K562 (cell line): ENCODE results near the gene GPD2. TPM values are rescaled to one million over a fixed set of nuclear protein-coding genes. Genes with fewer than 3 reads are reported as not detected.

ENCODE experiments used
- ARID2 ChIP-seq: fragments of 450-650 bp; IDR thresholded peaks from 2 replicates; pipeline ENCODE4 v1.6.1; 2017; ENCODE audit warnings: antibody characterized with exemption, mild to moderate bottlenecking
- BHLHE40 ChIP-seq: IDR thresholded peaks from 2 replicates; pipeline ENCODE4 v1.6.1; 2011; ENCODE audit warnings: low read length, improper control_type of control experiment
- BRF2 ChIP-seq: IDR thresholded peaks from 3 replicates; pipeline ENCODE4 v1.6.1; 2011; ENCODE audit warnings: borderline replicate concordance, mild to moderate bottlenecking; ENCODE audit not compliant: insufficient read length, insufficient read depth
- ESRRA ChIP-seq: fragments of 450-650 bp; IDR thresholded peaks from 2 replicates; pipeline ENCODE4 v1.6.1; 2014; ENCODE audit warnings: low read depth, mild to moderate bottlenecking, moderate library complexity, borderline replicate concordance
- HNRNPUL1 ChIP-seq: fragments of 200-400 bp; formaldehyde crosslinking; IDR thresholded peaks from 2 replicates; pipeline ENCODE4 v1.6.1; 2017; ENCODE audit warnings: low read length
- ID3 ChIP-seq, 2 experiments: fragments of 250-450 bp in 1 of 2; fragments of 450-650 bp in 1 of 2; sonication (Bioruptor Pico) in 1 of 2; IDR thresholded peaks; 2 replicates each; pipeline versions ENCODE4 v1.6.1 to v1.8.0; 2016 to 2021; ENCODE audit warnings: mild to moderate bottlenecking in 2 of 2, moderate library complexity in 2 of 2, missing compliant biosample characterization in 1 of 2, missing genetic modification characterization in 1 of 2
- ILF3 ChIP-seq: fragments of 450-650 bp; IDR thresholded peaks from 2 replicates; pipeline ENCODE4 v1.6.1; 2018; ENCODE audit warnings: antibody characterized with exemption, mild to moderate bottlenecking, moderate library complexity, borderline replicate concordance
- MITF ChIP-seq: IDR thresholded peaks from 2 replicates; pipeline ENCODE4 v1.6.1; 2014; ENCODE audit warnings: antibody characterized with exemption
- SETDB1 ChIP-seq: IDR thresholded peaks from one replicate; pipeline ENCODE4 v1.6.1; 2012; ENCODE audit warnings: low read length, control low read depth, inconsistent platforms
- THRB ChIP-seq: fragments of 450-650 bp; formaldehyde crosslinking; conservative IDR thresholded peaks from 2 replicates; pipeline ENCODE4 v1.4.0; 2022; ENCODE audit warnings: mild to moderate bottlenecking, missing genetic modification characterization
- TRIM24 ChIP-seq, 2 experiments: fragments of 450-650 bp; IDR thresholded peaks; 2 replicates each; pipeline ENCODE4 v1.6.1; 2016
- TSHZ1 ChIP-seq: fragments of 250-450 bp; sonication (Bioruptor Pico); IDR thresholded peaks from 2 replicates; pipeline ENCODE4 v1.4.0; 2020; ENCODE audit warnings: mild to moderate bottlenecking, moderate library complexity
- WHSC1 ChIP-seq: IDR thresholded peaks from one replicate; pipeline ENCODE4 v1.6.1; 2012; ENCODE audit warnings: low read length, control low read depth, inconsistent platforms
- ZFX ChIP-seq: sonication (generic); formaldehyde crosslinking; IDR thresholded peaks from 2 replicates; pipeline ENCODE4 v1.8.0; 2022; ENCODE audit warnings: mild to moderate bottlenecking, missing genetic modification reagents, moderate library complexity
- ZNF224 ChIP-seq: sonication (generic); formaldehyde crosslinking; IDR thresholded peaks from 2 replicates; pipeline ENCODE4 v1.8.0; 2022; ENCODE audit warnings: mild to moderate bottlenecking, missing genetic modification reagents
- ZNF282 ChIP-seq: sonication (generic); formaldehyde crosslinking; IDR thresholded peaks from 2 replicates; pipeline ENCODE4 v1.8.1; 2023; ENCODE audit warnings: missing genetic modification reagents
- polyA plus RNA-seq, 8 experiments: library from polyadenylated mRNA; depleted of rRNA in 4 of 8; stranded (reverse) in 5 of 8; unstranded in 3 of 8; fragments of >200 nt; fragmentation: Nextera tagmentation in 2 of 8; fragmentation: Illumina TruSeq in 1 of 8; extraction: Ambion mirVana in 2 of 8; extraction: Trizol in 1 of 8; gene quantifications; 2 replicates each; pipeline versions ENCODE4 v1.2.1 to v1.2.3, GENCODE V29; 2011 to 2014; ENCODE audit warnings: inconsistent platforms in 1 of 8, missing spikeins in 1 of 8
- total RNA-seq, 7 experiments: library from RNA; depleted of rRNA in 6 of 7; stranded (reverse); fragments of >200 nt in 6 of 7; fragmentation: Illumina TruSeq in 2 of 7; extraction: Trizol in 2 of 7; gene quantifications; 2 replicates each; pipeline versions ENCODE4 v1.2.1 to v1.2.3, GENCODE V29; 2011 to 2021; ENCODE audit warnings: low replicate concordance in 1 of 7
- TF ChIP-seq, protein P1 (sequence below): conservative IDR thresholded peaks from 2 replicates; pipeline ENCODE4 v1.6.1; 2011; ENCODE audit warnings: low read depth, mild to moderate bottlenecking, low read length; ENCODE audit not compliant: control insufficient read depth

Gene GPD2
- total and polyA plus RNA-seq, 9 of the 15 experiments (the other 6 are each of a cell fraction or from before 2014, with no cell fraction given) = 5.2 to 39.2 (median 19.0) TPM

DNA sequence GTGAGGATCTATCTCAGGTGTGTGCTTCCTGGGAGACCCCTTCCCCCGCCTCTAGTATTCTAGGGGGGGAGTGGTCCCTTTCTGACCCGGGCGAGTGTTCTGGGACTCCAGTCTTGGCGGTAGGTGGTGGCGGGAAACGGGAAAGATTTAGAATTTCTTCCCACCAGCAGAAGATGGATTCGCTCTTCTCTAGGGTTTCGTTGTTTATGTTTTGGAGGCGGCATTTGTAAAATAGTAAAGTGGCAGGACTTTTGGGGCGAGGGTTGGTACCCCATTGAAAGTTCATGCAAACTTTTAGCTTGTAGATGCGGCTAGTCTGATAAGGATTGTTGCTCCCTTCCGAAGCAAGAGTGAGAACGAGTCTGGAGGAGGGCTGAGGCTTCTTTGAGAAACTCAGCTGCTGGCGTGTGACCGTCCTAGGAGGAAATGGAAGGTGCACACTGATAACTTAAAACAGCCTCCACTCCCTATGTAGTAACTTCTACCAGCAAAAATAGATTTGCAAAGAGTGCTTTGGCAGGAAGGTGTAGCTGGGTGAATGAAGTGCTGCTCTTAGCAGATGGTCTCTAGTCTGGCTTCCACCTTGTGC, 412 bp downstream of the GPD2 start (continued):
- no peak for TF ChIP-seq ILF3
- TF ChIP-seq ARID2 = no peak
- no peak for TF ChIP-seq ID3 (CRISPR knock-in tag; IDR thresholded peaks at IDR 0.05)
- no peak for TF ChIP-seq ID3 (tag; IDR thresholded peaks at IDR 0.05)
- TF ChIP-seq MITF = no peak
- no peak for TF ChIP-seq HNRNPUL1
- TF ChIP-seq TRIM24 (IDR thresholded peaks at IDR 0.05) = no peak
- TF ChIP-seq BRF2 = no peak
- TF ChIP-seq ZNF282 = no peak
- TF ChIP-seq SETDB1 = no peak
- TF ChIP-seq, protein P1, sequence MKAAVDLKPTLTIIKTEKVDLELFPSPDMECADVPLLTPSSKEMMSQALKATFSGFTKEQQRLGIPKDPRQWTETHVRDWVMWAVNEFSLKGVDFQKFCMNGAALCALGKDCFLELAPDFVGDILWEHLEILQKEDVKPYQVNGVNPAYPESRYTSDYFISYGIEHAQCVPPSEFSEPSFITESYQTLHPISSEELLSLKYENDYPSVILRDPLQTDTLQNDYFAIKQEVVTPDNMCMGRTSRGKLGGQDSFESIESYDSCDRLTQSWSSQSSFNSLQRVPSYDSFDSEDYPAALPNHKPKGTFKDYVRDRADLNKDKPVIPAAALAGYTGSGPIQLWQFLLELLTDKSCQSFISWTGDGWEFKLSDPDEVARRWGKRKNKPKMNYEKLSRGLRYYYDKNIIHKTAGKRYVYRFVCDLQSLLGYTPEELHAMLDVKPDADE = no peak
- no peak for TF ChIP-seq THRB (CRISPR knock-in tag)
- TF ChIP-seq ESRRA = no peak
- no peak for TF ChIP-seq WHSC1
- TF ChIP-seq ZNF224 (CRISPR knock-in tag) = no peak
- TF ChIP-seq BHLHE40 = no peak
- TF ChIP-seq ZFX = no peak
- TF ChIP-seq TSHZ1 (CRISPR knock-in tag) = no peak
